Panc1 (cell line): Measurements from ENCODE around the gene BACH2. TPM values are rescaled to one million over a fixed set of nuclear protein-coding genes. Genes with fewer than 3 reads are reported as not detected.
"Not testable (repeated sequence)": the region's sequence is repeated elsewhere in the genome, so short reads cannot be mapped to it uniquely, and the experiment has no call there.

ENCODE experiments used
- ATAC-seq: fragments of 200-7000 bp; cut with Tn5 transposase; 2 replicates; pipeline ENCODE4 v1.9.1; 2020; ENCODE audit warnings: mild to moderate bottlenecking, moderate library complexity
- BruUV-seq: library from RNA; stranded (reverse); fragments of 400-500 nt; replicated peaks from 2 replicates; lab custom pipeline; 2021; lab: Mats Ljungman, UMichigan
- CTCF ChIA-PET: fragments of 300-600 bp; sonication (Branson Sonifier 250); formaldehyde crosslinking; loops from one replicate; lab custom pipeline; 2022; ENCODE audit warnings: antibody characterized with exemption; lab: Charles Lee
- POLR2A ChIA-PET: fragments of 300-600 bp; sonication (Branson Sonifier 250); formaldehyde crosslinking; loops from one replicate; lab custom pipeline; 2022; ENCODE audit warnings: antibody characterized with exemption; lab: Charles Lee
- DNase-seq: peaks from one replicate; pipeline ENCODE4 v3.0.0-alpha.2; 2010; ENCODE audit warnings: low read depth, low spot score
- H3K27ac ChIP-seq: 2 replicates; pipeline ENCODE4 v1.5.1; 2011; ENCODE audit warnings: mild to moderate bottlenecking, low read length, inconsistent platforms
- H3K27me3 ChIP-seq: fragments of 200-500 bp; sonication (Bioruptor generic); 2 replicates; pipeline ENCODE4 v1.6.0; 2014; ENCODE audit warnings: low read length, inconsistent platforms; ENCODE audit not compliant: control insufficient read depth, insufficient read depth
- H3K36me3 ChIP-seq: fragments of 200-500 bp; sonication (Bioruptor generic); 2 replicates; pipeline ENCODE4 v1.5.1; 2014; ENCODE audit warnings: inconsistent platforms, mild to moderate bottlenecking, low read length, moderate library complexity; ENCODE audit not compliant: control insufficient read depth, insufficient read depth
- H3K4me1 ChIP-seq: 2 replicates; pipeline ENCODE4 v1.5.1; 2011; ENCODE audit warnings: inconsistent platforms, mild to moderate bottlenecking, low read length, moderate library complexity; ENCODE audit not compliant: control insufficient read depth, insufficient read depth
- H3K4me3 ChIP-seq, 2 experiments: 2 replicates each; pipeline ENCODE4 v1.5.1; 2011 to 2012; ENCODE audit warnings: low read depth in 2 of 2, low read length in 2 of 2, mild to moderate bottlenecking in 2 of 2, inconsistent platforms in 1 of 2, moderate library complexity in 1 of 2
- H3K9me3 ChIP-seq: fragments of 200-500 bp; sonication (Bioruptor generic); 2 replicates; pipeline ENCODE4 v1.5.1; 2014; ENCODE audit warnings: low read depth, mild to moderate bottlenecking, inconsistent platforms, low read length, moderate library complexity; ENCODE audit not compliant: control insufficient read depth, insufficient read depth
- CTCF ChIP-seq: fragments of 450-650 bp; IDR thresholded peaks from 2 replicates; pipeline ENCODE4 v1.5.1; 2017; ENCODE audit warnings: mild to moderate bottlenecking
- POLR2AphosphoS5 ChIP-seq: IDR thresholded peaks from 2 replicates; pipeline ENCODE4 v1.6.1; 2012; ENCODE audit warnings: mild to moderate bottlenecking, low read depth, low read length, moderate library complexity
- REST ChIP-seq, 2 experiments: IDR thresholded peaks; 2 replicates each; pipeline ENCODE4 v1.6.1; 2011 to 2012; ENCODE audit warnings: low read depth in 2 of 2, control low read depth in 1 of 2, low read length in 1 of 2, mild to moderate bottlenecking in 1 of 2, moderate library complexity in 1 of 2; ENCODE audit not compliant: insufficient read depth in 1 of 2
- SIN3A ChIP-seq: IDR thresholded peaks from 2 replicates; pipeline ENCODE4 v1.6.1; 2012; ENCODE audit warnings: low read depth, mild to moderate bottlenecking, low read length, moderate library complexity, borderline replicate concordance; ENCODE audit not compliant: insufficient read depth
- TCF7L2 ChIP-seq: IDR thresholded peaks from 2 replicates; pipeline ENCODE4 v1.6.1; 2011; ENCODE audit warnings: mild to moderate bottlenecking, low read depth, low read length, inconsistent platforms
- in situ Hi-C: cut with HindIII; loops from 2 replicates; pipeline ENCODE4 v1.10.0; 2016; ENCODE audit warnings: low sequenced_read_pairs, low pct_unique_long_range_greater_than_20kb
- intact Hi-C: fragments of 100-400 bp; cut with micrococcal nuclease; formaldehyde crosslinking; loops from one replicate; pipeline ENCODE4 v1.10.0; 2022; ENCODE audit not compliant: unreplicated experiment
- total RNA-seq: library from RNA; stranded (reverse); gene quantifications from one replicate; pipeline ENCODE4 v1.2.1, GENCODE V29; 2021; ENCODE audit not compliant: unreplicated experiment

Gene BACH2
- total RNA-seq, 1 experiment from 2014 or later = 1.6 TPM

- Histone ChIP-seq H3K9me3 (no peaks in the 10 kb centered on the region), H3K36me3 (no peaks in the 10 kb centered on the region), H3K4me3 (no peak overlapping the region), H3K27ac (no peak overlapping the region), H3K4me1 (no peaks in the 10 kb centered on the region), H3K27me3 (no peaks in the 10 kb centered on the region)
- POLR2A ChIA-PET = no interaction called here
- DNase-seq (no peak), ATAC-seq (no peak)
- CTCF ChIA-PET = no interaction called here
- no TSS peak for BruUV-seq
- intact Hi-C loops (no loop called here), in situ Hi-C loops (no loop called here)
- TF ChIP-seq SIN3A (no peak), REST (IDR thresholded peaks at IDR 0.05; ENCODE audit: insufficient read depth in 1 of 2, low read depth in 2 of 2, low read length in 1 of 2) (no peak), TCF7L2 (no peak), POLR2AphosphoS5 (no peak), CTCF (no peak)
Observed at GRCh38 chr6:90336388-90336947, 39.8 kb upstream of the BACH2 start.

DNA sequence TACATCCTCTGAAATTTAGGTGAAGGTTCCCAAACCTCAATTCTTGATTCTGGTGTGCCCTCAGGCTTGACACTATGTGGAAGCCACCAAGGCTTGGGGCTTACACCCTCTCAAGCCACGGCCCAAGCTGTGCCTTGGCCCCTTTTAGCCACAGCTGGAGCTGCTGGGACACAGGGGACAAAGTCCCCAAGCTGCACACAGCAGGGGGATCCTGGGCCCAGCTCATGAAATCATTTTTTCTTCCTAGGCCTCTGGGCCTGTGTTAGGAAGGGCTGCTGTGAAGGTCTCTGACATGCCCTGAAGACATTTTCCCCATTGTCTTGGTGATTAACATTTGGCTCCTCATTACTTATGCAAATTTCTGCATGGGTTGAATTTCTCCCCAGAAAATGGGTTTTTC lies 37.3 kb upstream of the BACH2 start:
- Histone ChIP-seq H3K4me3 (no peak overlapping the region), H3K36me3 (no peaks in the 10 kb centered on the region), H3K27me3 (no peaks in the 10 kb centered on the region), H3K4me1 (no peaks in the 10 kb centered on the region), H3K9me3 (no peaks in the 10 kb centered on the region), H3K27ac (no peak overlapping the region)
- POLR2A ChIA-PET = interaction anchor here (0.7 kb wide), 1 partner anchor 13 kb away, joined by 3 read pairs; no protein-coding TSS in a partner anchor
- no TSS peak for BruUV-seq
- ATAC-seq (no peak), DNase-seq (no peak)
- intact Hi-C loops (no loop called here), in situ Hi-C loops (no loop called here)
- CTCF ChIA-PET = no interaction called here
- no peak for TF ChIP-seq REST (IDR thresholded peaks at IDR 0.05; ENCODE audit: insufficient read depth in 1 of 2, low read depth in 2 of 2, low read length in 1 of 2)
- TF ChIP-seq TCF7L2 = no peak

DNA sequence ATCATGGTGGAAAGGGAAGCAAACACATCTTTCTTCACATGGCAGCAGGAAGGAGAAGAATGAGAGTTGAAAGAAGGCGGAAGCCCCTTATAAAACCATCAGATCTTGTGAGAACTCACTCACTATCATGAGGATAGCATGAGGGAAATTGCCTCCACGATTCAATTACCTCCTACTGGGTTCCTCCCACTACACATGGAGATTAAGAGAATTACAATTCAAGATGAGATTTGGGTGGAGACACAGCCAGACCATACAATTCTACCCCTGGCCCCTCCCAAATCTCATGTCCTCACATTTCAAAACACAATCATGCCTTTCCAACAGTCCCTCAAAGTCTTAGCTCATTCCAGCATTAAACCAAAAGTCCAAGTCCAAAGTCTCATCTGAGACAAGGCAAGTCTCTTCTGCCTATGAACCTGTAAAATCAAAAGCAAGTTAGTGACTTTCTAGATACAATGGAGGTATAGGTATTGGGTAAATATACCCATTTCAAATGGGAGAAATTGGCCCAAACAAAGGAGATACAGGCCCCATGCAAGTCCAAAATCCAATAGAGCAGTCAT lies 36.4 kb upstream of the BACH2 start:
- H3K4me1 ChIP-seq, H3K27me3 ChIP-seq, ATAC-seq, BruUV-seq, in situ Hi-C loops, H3K36me3 ChIP-seq, DNase-seq, CTCF ChIA-PET, H3K4me3 ChIP-seq, H3K27ac ChIP-seq, intact Hi-C loops, POLR2A ChIA-PET, H3K9me3 ChIP-seq: not testable (repeated sequence)
